Measurements from ENCODE around the gene ITPA.
A peak's percentile ranks its signal among the peaks of the same experiment; 100 is the strongest.
"Not testable (repeated sequence)": the region's sequence is repeated elsewhere in the genome, so short reads cannot be mapped to it uniquely, and the experiment has no call there.

Gene ITPA

DNA sequence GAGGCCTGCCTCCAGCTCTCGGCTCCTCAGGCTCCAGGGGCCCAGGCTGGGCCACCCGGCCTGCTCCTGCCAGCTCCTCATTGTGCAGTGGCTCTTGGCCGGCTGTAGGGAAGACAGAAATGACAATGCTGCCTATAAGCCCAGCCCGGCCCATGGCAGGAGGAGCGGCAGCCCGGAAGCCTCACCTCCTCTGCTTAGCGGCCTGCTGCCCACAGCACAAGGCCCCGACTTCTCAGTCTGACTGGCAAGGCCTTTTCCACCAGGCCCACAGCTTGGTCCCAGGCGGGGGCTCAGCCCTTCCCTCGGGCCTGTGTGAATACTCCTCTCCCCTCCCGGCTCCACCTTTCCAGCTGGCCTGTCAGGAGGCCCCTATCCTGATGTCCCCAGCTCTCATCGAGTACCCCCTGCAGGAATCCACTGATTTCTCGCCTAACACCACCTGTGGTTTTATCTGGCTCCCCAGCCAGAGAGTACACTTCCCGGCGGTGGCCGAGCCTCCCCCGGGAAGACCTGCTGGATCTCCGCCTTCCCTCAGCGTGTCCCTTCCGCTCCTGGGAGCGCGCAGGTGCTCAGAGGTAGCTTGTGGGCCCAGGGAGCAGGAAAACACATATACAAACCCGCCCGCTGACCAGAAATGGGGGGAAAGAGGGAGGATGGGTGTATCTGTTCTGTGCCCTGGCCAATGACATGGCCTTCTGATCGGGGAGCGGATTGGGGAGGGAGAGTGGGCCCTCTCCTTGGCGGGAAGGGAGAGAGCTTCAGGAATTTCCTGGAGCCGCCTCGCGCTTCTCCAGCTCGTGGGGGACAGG lies 5.8 kb upstream of the ITPA start:
- no peak for DNase-seq

DNA sequence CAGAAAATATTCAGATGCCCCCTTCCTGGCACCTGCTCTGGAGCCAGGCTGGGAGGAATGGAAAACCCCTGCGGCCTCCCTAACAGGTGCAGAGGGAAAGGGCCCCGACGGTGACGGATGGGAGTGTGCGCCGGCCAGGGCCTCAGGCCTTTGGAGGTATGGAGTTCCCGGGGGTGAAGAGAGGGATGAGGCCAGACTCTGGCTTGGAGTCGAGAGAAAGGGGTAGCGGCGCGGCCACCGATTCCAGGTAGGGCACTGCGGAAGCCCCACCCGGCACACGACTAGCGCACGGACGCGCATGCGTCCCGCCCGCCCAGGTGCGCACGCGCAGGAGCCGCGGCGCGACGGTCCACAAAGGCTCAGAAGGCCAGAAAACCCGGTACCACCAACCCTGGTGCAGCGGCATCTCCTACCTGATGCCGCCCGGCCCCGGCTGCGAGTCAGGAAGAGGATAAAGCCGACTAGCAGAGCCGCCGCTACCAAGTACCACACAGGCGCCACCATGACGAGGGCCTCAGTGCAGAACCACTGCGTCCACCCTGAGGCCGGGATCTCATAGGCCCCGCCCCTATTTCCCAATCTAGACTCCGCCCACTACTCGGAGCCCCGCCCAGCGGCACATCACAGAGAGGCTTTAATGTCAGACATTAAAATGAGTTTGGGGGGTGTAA lies 5.0 kb upstream of the ITPA start, which contains the start of gene DDRGK1:
Gene DDRGK1 (minus strand): TSS at position 559 of the 671 bp plus-strand sequence. CDS start 55 bp downstream, at position 504.
- peak; percentile 84 for DNase-seq

DNA sequence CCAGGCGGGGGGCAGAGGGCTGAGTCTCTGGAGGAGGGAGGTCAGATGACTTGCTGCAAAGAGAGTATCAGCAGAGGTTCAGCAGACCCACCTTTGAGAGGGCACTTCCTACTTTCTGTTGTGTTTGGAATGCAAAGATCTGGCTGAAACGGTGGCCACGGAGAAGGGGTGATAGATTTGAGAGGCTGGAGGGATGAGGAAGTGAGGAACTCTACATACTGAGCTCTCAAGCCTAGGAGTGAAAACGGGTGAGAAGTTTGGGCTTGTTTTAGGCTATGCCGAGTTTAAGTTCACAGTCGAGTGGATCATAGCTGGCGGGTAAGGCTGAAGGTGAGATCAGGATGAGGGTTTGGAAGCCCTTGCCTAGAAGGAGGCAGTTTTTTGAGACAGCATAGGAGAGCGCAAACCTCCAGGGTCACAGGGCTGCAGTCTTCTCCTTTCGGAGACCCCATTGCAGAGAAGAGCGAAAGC lies 477 bp upstream of the ITPA start:
- no peak for DNase-seq

DNA sequence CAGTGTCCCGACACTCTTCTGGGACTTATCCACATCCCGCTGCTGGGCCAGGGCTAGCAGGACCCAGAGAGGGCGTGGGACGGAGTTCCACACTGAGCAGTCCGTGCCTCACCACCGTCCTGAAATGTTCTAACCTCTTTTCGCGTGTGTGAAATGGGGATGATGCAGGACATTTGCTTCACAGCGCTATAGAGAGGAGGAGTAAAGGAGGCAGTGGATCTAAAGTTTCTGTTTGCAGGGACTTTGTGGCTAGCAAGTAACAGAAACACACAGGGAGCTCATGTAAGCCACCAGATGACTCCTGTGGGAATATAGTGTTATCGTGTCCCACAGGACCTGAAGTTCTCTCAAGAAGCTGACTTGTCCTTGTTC lies 634 bp downstream of the ITPA start:
- no peak for DNase-seq

DNA sequence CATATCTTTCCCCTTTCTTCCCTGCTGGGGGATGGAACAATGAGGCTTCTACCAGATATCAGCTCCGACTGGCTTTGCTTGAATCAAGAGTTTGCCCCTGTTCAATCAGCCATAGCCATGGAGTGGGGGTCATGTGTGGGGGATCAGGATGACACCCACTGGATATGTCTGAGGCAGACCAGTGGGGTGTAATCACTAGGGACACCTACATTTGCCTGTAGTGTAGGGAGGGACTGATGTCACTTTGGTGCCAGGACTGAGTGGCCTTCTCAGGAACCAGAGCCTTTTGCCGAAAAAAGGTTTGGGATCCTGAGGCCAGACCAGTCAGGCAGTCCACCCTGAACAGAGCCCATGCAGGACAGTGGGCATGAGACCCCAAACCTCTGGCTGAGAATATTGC lies 1.0 kb downstream of the ITPA start:
- DNase-seq, result no peak

DNA sequence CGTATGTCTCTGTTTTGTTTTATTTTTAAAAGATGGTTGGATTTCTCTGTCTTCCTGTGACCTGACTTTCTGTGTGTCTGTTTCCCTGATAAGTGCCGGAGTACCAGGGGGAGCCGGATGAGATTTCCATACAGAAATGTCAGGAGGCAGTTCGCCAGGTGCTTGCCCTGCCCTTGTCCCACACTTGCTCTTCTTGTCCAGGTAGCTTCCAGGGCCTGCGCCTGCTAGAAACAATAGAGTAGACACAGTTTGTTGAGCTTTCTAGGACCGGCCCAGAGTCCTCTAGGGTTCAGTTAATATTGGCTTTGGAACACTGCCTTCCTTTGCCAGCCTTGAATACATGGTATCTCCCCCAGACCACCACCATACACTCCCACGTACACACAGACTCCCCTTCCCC lies 3.9 kb downstream of the ITPA start:
- DNase-seq, result no peak

DNA sequence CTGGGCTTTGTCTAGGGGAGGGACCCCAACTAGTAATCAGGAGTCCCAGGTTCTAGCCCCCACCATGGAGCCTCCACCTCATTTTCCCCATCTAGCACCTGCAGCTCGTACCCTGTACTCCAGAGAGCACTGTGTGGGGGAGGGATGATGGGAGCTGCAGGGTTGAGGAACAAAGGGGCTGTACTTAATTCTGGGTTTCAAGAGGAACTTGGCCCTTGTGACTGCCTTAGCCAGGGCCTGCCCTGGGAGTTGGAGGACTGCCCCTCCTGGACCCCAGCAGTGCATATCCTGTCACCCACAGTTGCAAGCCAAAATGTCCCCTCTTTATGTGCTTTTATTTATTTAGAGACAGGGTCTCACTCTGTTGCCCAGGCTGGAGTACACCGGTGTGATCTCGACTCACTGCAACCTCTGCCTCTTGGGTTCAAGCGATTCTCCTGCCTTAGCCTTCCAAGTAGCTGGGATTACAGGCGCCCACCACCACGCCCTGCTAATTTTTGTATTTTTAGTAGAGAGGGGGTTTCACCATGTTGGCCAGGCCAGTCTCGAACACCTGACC lies 6.1 kb downstream of the ITPA start:
- not testable (repeated sequence) for DNase-seq

DNA sequence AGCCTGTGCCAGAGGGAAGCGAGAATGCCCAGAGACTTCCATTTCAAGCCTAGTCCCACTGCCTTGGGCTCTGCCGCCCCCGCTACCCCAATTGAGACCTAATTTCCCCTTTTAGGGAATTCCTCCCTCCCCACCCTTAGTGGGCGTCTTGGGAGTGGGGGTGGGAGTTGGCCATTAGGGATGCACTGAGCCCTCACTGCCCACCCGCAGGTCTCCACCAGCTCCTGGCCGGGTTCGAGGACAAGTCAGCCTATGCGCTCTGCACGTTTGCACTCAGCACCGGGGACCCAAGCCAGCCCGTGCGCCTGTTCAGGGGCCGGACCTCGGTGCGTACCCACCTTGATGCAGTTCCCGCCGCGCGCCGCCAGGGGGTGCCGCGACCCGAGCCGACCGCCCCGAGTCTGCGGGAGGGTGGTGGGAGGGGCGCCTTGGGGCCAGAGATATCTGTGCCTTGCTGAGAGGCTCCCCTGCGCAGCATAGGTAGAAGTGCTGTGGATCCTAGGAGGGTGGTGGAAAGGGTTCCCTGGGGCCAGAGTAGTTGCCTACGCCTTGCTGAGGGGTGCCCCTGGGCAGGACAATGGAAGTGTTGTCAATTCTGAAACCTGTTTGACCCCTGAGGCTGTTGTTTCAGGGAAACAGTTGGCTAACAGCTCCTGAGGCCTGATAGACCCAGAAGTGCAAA lies 9.2 kb downstream of the ITPA start:
- no peak for DNase-seq

DNA sequence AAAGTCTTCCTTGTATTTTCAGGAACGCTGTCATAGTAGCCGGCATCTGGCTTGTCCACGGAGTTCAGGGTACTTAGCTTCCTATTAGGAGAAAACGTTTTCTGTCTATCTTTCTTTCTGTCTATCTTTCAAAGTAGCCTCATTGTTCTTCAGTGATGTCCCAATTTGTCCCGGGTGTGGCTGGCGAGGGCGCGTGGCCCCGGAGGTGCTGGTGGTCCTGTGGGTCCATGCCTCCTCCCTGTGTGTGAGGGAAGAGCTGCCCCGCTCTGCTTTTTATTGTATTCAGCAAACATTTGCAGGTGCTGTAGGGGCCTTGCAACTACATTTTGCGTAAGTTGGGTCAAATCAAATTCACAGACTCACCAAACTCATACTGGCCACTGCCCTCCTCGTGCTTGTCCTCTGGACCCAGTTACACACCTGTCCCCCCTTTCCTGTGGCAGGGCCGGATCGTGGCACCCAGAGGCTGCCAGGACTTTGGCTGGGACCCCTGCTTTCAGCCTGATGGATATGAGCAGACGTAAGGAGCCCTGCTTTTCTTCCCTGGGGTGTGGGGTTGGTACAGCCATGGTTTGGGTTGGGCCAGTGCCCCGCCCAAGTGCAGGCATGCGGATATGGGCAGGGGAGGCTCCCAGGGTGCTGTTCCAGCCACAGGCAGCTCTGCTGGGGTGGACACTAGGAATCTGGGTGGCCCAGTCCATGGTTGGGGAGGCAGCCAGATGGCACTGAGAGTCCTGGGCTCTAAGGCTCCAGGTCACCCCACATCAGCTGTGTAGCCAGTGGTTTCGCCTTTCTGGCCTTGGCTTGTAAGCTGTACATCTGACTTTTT lies 12.3 kb downstream of the ITPA start:
- DNase-seq, result no peak

DNA sequence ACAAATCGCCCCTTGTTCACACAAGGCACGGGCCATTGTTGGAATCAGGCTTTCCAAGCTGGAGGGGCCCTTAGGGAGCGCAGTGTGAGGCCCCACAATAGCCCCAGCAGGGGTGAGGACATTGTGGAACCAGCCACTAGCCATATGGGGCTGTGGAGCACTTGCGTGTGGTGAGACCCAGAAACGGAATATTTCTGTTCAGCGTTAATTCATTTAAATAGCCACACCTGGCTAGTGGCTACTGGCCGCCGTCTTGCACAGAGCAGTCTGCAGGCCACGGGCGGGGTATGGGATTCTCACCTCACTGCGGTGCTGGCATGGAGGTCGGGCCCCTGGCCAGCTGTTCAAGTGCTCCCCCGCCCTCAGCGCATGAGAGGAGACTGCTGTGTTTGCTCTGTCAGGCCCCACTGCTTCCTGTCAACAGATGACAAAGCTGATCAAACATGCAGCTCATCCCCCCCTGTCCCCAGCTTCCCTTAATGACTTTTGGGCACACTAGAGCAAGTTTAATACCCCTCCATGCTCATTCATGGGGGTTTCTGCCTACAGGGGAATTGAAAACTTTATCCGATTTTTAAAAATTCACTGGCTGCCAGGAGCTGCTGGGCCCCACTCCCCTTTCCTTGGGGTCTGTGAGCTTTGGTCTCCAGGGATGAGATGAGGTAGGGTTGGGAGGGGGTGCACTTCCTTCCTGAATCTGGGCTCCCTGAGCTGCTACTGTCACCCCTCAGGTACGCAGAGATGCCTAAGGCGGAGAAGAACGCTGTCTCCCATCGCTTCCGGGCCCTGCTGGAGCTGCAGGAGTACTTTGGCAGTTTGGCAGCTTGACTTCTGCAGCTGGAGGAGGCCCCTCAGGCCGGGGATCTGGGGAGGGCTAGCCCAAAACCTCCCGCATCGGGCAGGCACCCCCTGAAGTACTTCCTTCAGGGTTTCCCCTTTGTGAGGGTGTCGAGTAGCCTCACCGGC lies 13.6 kb downstream of the ITPA start:
- no peak for DNase-seq

DNA sequence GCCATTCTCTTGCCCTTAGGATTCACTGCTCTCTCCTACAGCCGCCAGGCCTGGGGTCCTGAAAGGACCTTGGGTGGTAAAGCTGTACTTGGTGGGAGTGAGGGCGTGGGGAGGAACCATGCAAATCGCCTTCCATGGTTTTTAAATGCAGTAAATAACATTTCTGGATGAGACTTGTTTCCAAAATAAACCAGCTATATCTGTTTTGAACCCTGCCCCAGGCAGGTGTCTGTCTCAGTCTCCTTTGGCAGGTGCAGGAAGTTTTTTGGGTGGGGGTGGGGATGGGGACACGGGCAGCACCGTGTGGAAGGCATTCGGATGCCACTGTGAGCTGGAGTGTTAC lies 14.3 kb downstream of the ITPA start:
- DNase-seq, result no peak

DNA sequence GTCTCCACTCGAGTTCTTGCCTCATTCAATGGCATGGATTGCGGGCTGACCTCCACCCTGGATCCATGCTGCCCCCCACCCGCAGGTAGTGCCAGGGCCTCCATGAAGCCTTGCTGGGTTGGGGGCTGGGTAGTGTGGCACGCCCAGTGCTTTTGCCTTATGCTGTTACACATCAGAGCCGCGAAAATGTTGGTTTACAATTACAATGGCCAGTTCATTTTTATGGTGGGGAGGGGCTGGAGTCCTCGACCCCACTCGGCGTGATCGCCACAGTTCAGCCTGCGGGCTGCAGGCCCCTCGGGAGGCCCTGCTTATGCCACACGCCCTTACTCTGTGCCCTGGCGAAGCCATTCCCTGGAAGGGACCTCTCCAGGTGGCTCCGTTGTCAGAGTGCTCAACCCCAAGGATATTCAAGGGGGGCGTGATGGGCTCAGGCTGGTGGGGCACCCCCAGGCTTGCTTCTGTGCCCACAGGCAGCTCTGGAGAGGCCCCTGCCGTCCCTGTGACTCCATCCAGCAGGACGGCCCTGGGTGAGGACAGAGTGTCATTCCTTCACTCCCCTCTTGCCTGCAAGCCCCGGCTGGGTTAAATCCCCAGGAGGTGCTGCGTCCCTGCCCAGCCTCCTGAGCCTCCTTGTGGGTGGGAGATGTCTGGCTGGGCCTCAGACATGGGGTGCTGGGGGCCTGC lies 14.8 kb downstream of the ITPA start:
- DNase-seq, result no peak

DNA sequence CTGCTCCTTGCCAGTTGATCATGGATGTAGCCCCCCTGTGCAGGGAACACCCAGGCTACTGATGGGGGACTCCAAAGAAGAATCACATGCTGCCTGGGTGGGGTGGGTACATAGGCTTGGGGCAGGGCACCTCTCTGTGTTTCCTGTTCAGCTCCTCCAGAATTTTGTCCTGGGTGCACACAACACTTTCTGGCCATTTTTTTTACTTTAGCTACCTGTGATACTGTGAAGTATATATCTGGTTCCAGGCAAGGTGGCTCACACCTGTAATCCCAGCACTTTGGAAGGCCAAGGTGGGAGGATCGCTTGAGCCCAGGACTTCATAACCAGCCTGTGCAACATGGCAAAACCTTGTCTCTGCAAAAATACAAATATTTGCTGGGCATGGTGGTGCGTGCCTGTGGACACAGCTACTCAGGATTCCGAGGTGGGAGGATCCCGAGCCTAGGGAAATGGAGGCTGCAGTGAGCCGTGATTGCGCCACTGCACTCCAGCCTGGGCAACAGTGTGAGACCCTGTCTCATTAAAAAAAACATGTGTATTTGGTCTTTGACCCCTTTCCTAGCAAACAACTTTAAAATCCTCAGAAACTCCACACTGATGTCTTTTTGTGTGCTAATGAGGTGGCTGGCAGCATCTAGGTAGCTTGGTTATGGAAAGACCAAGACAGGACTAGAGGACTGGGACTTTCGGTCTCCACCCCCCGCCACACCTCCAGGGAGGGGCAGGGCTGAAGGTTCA lies 15.6 kb downstream of the ITPA start:
- no peak for DNase-seq

DNA sequence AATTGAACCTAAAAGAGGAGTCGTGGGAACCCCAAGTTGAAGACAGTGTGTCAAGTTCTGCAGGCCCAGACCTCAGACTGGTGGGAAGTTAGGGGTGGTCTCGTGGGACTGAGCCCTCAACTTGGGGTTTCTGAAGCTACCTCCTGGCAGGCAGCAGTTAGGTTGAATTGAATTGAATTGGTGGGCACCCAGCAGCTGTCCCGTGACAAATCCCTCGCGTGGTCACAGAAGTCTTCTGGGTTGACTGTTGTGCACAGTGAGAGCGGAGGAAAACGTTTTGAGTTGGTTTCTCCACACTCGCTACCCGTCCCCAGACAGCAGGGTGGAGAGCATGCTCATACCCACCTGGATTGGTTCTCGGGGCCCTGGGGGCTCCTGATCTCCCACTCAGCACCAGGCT lies 16.8 kb downstream of the ITPA start:
- DNase-seq, result no peak

DNA sequence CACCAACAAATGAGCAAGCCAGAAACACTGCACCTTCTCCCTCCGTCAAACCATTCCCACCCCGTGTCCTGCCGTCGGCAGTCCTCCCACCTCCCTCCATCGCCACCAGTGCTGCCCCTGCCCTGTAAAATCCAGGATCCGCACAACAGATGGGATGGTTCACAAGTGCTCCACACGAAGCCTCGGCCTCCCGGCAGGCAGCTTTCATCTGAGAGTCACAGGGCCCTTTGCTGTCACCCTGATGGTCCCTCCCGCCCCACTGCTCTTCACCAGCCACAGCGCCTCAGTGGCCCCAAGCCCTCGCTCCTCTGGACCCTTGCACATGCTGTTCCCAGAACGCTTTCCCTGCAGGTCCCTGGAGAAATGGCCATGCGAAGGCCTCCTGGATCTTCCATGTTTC lies 17.6 kb downstream of the ITPA start:
- no peak for DNase-seq

DNA sequence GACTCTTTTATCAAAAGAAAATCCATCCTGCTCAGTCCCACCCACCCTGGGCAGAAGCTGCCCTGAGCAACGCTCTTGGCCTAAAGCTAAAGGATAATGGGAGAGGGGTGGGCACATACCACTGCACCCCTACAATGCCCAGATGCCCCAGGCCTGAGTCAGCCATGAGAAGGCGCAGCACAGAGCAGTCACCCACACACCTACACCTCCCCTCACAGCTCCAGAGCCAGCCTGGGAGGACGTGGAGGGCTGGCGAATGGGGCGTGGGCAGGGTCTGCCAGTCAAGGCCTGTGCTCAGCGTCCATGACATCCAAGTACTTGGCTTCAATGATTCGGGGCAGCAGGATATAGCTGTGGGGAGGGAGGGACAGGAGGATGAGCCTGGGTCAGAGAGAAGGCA lies 18.2 kb downstream of the ITPA start:
- DNase-seq, result no peak

DNA sequence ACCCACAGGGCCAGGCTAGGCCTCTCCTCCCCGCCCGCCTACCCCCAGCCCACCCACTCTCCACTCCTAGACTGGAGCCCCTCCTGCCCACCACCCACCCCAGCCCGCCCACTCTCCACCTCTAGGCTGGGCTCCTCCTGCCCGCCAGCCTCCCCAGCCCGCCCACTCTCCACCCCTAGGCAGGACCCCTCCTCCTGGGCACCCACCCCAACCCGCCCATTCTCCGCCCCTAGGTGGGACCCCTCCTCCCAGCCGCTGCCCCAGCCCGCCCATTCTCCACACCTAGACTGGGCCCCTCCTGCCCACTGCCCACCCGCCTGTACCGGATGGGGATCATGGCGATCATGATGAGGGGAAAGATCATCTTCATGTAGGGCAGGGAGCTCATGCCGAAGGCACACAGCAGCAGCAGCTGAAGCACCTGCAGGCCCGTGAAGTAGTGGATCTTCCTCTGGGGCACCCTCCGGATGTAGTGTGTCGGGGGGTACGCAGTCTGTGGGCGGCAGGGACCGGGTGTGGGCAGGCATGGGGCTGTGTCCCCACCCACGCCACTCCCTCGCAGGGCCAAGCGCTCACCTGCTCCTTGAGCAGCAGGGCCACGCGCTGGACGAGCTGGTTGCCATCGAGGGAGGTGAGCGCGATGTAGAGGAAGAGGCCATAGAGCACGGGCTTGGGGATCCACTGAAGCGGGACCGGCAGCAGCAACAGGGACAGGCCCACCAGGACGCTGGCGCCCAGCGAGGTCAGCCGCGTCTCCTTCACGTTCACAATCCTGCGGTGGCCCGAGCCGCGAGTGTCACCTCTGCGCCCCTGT lies 18.8 kb downstream of the ITPA start:
- DNase-seq, result no peak

DNA sequence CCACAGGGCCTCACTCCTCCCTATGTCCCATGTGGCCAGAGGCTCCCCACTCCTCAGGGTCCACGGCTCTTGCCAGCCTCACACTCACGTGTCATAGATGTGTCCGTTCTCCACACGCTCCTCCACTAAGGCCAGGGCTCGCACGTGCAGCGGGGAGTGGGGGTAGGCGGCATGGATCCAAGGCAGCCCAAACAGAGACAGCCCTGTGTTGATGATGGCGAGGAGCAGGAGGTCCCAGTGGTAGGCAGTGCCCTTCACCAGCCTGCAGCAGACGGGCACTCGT lies 19.4 kb downstream of the ITPA start:
- DNase-seq, result no peak

DNA sequence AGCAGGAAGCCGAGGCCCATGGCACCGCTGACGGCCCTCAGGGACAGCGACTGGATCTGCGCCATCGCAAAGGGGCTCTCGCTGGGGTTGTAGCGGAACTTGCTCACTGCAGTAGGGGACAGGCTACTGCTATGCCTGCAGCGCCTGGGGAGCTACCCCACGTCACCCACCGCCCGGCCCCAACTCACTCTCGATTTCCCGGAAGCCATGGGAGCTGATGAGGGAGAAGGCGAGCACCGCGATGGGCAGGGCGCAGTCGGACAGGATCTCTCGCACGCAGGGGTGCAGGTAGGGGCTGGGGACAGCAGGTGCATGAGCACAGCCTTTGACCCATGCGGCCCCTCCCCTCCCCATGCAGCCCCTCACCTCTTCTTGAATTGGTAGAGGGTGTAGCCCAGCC lies 19.9 kb downstream of the ITPA start:
- DNase-seq, result no peak

DNA sequence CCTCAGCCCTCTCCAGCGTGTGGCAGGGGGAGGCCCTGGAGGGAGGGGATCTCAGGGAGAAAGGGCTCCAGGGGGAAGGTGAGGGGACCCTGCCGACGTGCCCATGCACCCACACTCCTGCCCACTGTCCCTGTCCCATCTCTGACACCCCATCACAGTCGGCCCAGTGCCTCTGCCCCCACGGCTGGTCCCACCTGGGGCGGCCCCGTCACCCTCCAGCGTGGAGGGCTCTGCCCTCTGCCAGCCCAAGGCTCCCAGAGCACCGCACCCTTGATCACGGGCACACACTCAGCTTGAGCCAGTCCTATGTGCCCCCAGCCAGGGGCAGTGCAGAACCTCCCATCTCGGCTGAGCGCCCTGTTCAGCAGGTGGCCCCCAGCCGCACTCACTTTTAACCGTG lies 20.5 kb downstream of the ITPA start:
- DNase-seq, result no peak
